HG02642 (cell line): Measurements from ENCODE around the gene PRDM11.
"Not testable (repeated sequence)": the region's sequence is repeated elsewhere in the genome, so short reads cannot be mapped to it uniquely, and the experiment has no call there.

Experiments used
- ATAC-seq: cut with Tn5 transposase; IDR thresholded peaks from one replicate; pipeline ENCODE4 v1.9.1; 2021; ENCODE audit warnings: mild to moderate bottlenecking; ENCODE audit not compliant: unreplicated experiment, poor library complexity

PRDM11 gene

GRCh38 chr11:45146072-45147016 lies at the start of gene PRDM11:
TSS of gene PRDM11 (plus strand) at chr11:45146639. CDS start at chr11:45181767, 35,128 bp downstream.
- peak; percentile 39 for ATAC-seq

- no peak for ATAC-seq
These were observed 48.5 kb upstream of the PRDM11 start for GRCh38 chr11:45097721-45098493.

- ATAC-seq: no peak
These were observed 47.5 kb upstream of the PRDM11 start for GRCh38 chr11:45098929-45099328.

- ATAC-seq: no peak
These were observed 46.1 kb upstream of the PRDM11 start for GRCh38 chr11:45100339-45100738.

GRCh38 chr11:45102361-45102809 lies 44.1 kb upstream of the PRDM11 start:
- no peak for ATAC-seq

GRCh38 chr11:45102810-45103621 lies 43.4 kb upstream of the PRDM11 start:
- ATAC-seq: peak; percentile 82

- no peak for ATAC-seq
These were observed 42.2 kb upstream of the PRDM11 start for GRCh38 chr11:45104006-45104789.

GRCh38 chr11:45104790-45105084 lies 41.7 kb upstream of the PRDM11 start:
- ATAC-seq: no peak

- peak; percentile 49 for ATAC-seq
These were observed 41.0 kb upstream of the PRDM11 start for GRCh38 chr11:45105233-45105983.

GRCh38 chr11:45105984-45106375 lies 40.5 kb upstream of the PRDM11 start:
- no peak for ATAC-seq

- ATAC-seq: no peak
These were observed 40.0 kb upstream of the PRDM11 start for GRCh38 chr11:45106440-45106839.

- no peak for ATAC-seq
These were observed 39.4 kb upstream of the PRDM11 start for GRCh38 chr11:45107029-45107428.

GRCh38 chr11:45108070-45109064 lies 38.1 kb upstream of the PRDM11 start:
- no peak for ATAC-seq

- ATAC-seq: no peak
These were observed 37.0 kb upstream of the PRDM11 start for GRCh38 chr11:45109400-45109799.

GRCh38 chr11:45110562-45110961 lies 35.9 kb upstream of the PRDM11 start:
- no peak for ATAC-seq

GRCh38 chr11:45113807-45114206 lies 32.6 kb upstream of the PRDM11 start:
- ATAC-seq: no peak

- ATAC-seq: not testable (repeated sequence)
These were observed 18.6 kb upstream of the PRDM11 start for GRCh38 chr11:45127836-45128235.

- no peak for ATAC-seq
These were observed 12.6 kb upstream of the PRDM11 start for GRCh38 chr11:45133878-45134277.
